Upper lobe of left lung (tissue), 4 donors: ENCODE measurements around the gene NLGN1.

ENCODE experiments used
- POLR2A ChIP-seq, 4 donors: fragments of 450-650 bp; IDR thresholded peaks; one replicate each; pipeline ENCODE4 v1.5.1; 2016 to 2017; ENCODE audit warnings: antibody characterized with exemption in 4 of 4, mild to moderate bottlenecking in 2 of 4
- POLR2AphosphoS5 ChIP-seq, 2 donors: sonication (generic); formaldehyde crosslinking; IDR thresholded peaks; one replicate each; pipeline ENCODE4 v1.5.1; 2017; ENCODE audit warnings: antibody characterized with exemption in 2 of 2

GRCh38 chr3:173799060-173799816, 401.7 kb downstream of the NLGN1 start:
- TF ChIP-seq POLR2A (IDR thresholded peaks at IDR 0.05) (no peak), POLR2AphosphoS5 (IDR thresholded peaks at IDR 0.05) (no peak)
